DMS153 treated with DMSO at 0.1 percent for 48 hours (cell line): ENCODE results near the gene RASAL1.

Experiments
- DNase-seq: peaks from one replicate; lab custom pipeline; 2025; ENCODE audit not compliant: unreplicated experiment; lab: John Stamatoyannopoulos, UW

RASAL1 gene

DNA sequence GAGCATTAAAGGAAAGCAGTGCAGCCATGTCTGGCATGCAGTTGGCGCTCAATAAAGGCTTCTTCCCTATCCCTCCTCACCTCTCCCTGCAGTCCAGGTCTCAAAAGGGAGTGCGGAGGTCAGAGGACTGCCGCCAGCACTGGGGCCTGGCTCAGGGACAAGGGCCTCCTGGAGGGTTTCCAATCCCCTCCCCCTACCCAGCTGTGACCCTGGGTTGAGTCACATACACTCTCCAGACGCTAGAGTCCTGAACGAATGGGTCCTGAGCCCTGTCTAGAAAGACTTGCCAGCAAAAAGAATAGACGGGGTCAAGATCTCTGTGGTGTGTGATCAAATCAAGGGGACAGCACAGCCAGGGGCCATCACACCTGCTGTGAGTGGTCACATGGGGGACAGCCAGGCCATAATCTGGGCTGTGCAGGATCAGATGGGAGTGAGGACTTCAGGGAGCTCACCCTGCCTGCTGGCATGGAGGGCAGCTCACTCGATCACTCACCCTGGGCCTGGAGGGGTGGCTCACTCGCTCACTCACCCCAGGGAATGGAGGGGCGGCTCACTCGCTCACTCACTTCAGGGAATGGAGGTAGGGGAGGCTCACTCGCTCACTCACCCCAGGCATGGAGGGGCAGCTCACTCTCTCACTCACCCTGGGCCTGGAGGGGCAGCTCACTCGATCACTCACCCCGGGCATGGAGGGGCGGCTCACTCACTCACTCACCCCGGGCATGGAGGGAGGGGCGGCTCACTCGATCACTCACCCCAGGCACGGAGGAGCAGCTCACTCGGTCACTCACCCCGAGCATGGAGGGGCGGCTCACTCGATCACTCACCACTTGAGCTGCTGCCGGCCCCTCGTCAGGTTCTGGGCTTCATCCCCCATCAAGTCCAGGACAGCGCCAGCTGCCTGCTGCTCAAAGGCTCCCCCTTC, 26.8 kb upstream of the RASAL1 start:
- DNase-seq, result no peak

DNA sequence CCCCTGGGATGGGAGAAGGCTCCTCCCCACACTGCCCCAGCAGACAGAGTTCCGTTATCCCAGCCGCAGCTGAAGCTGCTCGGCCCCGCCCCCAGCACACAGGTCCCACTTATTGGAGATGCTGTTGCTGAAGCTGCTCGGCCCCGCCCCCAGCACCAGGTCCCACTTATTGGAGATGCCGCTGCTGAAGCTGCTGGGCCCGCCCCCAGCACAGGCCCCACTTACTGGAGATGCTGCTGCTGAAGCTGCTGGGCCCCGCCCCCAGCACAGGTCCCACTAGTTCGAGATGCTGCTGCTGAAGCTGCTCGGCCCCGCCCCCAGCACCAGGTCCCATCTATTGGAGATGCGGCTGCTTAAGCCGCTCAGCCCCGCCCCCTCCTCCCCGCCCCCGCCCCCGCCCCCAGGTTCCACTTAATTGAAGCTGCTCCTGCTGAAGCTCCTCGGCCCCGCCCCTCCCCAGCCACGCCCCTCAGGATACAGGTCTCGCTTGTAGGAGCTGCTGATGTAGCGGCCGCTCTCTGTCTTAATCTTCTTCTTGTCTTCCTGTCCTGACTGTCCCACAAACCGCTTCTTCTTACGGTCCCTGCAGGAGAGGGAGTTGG, 26.0 kb upstream of the RASAL1 start:
- peak; percentile 85 for DNase-seq

DNA sequence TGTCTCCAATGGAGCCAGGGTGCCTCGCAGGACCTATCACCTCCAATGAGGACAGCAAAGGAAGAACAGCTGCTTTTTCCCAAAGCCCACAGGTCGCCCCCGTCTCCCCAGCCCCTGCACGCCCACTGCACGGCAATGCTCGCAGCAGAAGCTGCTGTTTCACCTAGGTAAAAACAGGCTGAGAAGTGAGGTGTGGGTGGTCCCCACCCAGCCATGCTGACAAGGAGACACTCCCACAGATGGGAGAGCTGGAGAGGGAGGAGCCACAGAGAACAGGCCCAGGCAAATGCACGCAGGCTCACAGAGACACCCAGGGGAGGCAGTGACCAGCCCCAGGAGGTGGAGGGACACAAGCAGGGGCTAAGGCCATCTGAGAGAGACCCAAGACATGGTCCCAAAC, 24.4 kb upstream of the RASAL1 start:
- no peak for DNase-seq

DNA sequence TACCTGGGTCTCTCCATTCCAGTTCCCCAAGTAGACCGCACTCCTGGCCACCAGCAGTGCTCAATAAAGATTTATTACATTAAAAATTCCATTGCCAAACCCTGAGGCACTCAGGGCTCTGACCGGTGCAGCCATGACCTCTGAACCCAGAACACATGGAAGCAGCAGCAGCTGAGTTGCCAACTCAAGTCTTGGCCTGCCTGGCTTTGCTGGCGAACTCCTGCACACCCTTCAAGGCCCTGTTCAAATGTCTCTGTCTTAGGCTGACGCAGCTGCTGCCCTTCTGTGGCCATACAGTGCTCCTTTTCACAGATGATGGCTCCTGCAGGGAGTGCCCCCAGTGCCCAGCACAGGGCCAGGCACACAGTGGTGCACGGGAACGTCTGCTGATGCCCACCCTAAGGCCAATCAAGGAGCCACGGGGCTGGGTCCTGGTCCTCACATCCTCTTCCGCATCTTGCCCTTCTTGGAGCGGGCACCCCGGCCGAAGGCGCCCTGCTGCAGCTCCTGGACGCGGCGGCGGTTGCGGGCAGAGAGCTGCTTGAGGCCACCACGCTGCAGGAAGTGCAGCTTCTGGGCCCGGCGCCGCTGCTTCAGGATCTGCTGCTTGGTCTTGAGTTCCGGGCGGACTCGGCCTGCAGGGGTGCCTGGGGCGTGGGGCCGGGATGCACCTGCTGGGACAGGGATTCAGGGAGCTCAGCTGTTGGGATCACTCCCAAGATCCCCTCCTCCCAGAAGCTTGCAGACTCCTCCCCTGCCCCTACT, 23.1 kb upstream of the RASAL1 start:
- no peak for DNase-seq

DNA sequence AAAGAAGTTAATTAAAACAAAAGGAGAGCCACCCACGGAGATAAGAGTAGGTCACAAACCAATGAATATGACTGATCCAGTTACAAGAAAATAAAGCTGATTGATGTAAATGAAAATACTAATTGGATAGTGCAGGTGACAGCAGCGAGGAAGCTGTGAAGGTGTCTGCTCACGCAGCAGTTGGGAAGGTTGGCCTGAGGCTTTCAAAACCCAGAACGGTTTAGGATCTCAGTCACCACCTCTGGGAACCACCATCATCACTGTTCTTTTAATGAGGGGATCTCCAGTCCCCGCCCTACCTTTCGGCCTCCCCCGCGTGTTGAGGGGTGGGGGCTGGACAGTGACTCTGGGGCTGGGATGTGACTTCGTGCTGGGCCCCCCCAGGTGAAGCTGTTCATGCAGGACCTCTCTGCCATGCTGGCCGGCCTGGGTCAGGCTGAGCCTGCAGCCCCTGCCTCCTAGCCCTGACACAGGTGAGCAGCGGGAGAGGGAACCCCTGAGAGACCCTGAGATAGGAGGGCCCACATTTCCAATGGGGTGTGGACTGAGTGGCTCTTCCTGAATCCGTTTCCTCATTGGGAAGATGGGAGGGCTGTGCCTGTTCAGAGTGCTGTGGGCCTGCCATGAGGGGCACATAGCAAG, 21.8 kb upstream of the RASAL1 start:
- no peak for DNase-seq

DNA sequence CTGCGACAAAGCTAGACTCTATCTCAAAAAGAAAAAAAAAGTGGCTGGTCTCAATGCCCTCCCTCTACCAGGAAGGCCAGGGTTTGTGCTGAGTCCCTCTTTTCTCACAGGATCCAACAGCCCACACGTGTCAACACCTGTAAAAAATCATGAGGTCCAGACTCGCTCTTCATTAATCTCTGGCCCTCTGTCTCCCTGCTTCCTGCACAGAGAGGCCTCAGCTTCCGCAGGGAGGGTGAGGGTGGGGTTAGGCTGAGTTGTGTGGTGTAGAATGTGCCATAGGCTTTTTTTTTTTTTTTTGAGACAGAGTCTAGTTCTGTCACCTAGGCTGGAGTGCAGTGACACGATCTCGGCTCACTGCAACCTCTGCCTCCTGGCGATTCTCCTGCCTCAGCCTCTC, 20.1 kb upstream of the RASAL1 start:
- no peak for DNase-seq

DNA sequence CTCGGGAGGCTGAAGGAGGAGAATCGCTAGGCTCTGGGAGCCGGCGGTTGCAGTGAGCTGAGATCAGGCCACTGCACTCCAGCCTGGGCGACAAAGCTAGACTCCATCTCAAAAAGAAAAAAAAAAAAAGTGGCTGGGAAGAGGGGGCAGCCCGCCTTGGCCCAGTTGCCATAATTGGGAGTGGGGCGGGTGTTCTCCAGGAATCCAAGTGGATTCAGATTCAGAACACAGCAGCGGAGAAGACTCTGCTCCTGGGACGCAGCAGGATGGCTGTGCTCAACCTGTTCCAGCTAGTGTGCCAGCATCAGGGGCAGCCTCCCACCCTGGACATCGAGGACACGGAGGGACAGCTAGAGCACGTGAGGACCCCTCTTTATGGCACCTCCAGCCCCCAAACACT, 19.5 kb upstream of the RASAL1 start:
- no peak for DNase-seq

DNA sequence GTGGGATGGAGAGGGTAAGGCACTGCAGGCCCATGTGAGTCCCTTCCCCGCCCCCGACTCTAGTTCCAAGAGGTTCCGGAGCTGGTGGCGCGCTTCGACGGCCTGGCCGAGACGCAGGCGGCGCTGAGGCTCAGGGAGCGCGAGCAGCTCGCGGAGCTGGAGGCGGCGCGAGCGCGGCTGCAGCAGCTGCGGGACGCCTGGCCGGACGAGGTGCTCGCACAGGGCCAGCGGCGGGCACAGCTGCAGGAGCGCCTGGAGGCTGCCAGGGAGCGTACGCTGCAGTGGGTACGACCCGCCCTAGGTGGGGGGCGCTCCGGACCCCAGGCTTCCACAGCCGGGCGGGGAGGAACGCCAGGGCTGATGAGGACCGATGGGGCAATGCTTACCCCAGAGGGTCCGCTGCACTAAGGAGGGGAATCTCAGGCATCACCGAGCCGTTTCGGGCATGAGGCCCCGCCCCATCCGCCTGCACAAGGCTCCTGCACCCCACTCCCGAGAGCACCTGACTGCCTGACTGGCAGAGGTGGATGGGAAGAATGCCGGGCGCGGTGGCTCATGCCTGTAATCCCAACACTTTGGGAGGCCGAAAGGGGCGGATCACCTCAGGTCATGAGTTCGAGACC, 18.9 kb upstream of the RASAL1 start:
- peak; percentile 36 for DNase-seq

DNA sequence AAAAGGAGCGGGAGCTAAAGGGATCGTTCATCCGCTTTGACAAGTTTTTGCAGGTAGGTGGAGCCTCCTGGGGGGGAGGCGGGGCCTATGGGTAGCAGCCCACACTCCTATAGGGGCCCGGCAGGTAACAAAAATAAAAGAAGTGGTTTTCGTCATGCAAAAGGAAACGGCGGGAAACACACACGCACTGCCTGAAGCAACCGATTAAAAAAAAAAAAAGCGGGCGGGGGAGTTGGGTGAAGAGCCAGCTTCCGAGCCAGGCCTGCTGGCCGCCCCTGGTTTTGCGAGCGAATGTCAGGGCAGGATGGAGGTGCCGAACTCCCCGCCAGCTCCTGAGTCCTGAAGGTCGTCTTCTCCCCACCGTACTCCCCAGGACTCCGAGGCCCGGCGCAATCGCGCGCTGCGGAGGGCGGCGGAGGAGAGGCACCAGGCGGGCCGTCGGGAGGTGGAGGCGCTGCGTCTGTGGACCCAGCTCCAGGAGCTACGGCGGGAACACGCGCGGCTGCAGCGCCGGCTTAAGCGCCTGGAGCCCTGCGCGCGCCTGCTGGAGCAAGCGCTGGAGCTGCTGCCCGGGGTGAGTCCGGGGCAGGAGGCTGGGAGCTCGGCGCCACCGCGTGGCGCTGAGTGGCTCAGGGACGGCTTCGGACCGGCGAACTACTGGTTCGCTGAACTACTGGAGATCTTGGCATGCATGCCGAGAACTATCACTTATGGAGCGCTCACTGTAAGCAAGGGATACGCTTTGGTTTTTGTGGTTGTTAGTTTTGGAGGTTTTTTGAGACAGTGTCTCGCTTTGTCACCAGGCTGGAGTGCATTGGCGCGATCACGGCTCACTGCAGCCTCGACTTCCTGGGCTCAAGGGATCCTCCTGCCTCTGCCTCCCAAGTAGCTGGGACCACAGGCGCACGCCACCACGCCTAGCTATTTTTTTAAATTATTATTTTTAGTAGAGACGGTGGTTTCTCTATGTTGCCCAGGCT, 17.6 kb upstream of the RASAL1 start:
- peak; percentile 80 for DNase-seq

DNA sequence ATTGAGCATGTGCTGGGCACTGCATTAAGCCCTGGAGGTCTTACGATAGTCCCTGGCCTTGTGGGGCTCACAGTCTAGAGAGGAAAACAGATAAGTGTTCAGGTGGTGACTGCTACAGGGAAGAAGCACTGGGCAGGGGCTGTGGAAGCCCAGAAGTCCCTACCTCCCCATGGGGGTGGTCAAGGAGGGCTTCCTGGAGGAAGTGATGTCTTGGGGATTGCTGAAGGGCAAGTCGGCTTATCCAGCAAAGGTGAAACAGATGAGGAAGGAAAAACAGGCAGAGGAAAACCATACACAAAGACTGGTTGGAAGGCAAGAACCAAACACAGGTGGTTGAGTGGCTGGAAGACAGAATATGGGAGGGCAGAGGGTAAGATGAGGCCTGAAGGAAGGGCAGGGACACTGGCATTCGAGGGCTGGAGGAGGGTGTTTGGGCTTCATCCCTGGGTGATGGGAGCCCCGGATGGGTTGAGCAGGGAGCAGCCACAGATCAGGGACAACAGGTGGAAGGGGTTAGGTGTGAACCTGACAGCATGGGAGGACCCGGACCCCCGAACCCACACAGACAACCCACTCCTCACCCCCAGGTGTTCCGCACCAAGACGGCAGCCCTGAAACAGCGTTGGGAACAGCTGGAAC, 16.8 kb upstream of the RASAL1 start:
- DNase-seq, result no peak

DNA sequence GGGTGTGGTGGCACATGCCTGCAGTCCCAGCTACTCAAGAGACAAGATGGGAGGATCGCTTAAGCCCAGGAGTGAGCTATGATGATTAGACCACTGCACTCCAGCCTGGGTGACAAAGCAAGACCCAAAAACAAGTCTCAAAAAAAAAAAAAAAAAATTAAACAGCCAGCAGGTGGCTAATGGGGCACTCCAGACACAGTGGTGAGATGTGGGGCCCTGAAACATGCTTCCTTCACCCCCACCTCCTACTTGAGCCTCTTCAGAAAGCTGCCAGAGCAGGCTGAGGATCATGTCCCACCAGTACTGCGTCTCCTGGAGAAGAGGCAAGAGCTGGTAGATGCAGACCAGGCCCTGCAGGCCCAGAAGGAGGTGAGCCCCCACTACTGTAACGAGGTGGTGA, 16.1 kb upstream of the RASAL1 start:
- DNase-seq, result no peak

DNA sequence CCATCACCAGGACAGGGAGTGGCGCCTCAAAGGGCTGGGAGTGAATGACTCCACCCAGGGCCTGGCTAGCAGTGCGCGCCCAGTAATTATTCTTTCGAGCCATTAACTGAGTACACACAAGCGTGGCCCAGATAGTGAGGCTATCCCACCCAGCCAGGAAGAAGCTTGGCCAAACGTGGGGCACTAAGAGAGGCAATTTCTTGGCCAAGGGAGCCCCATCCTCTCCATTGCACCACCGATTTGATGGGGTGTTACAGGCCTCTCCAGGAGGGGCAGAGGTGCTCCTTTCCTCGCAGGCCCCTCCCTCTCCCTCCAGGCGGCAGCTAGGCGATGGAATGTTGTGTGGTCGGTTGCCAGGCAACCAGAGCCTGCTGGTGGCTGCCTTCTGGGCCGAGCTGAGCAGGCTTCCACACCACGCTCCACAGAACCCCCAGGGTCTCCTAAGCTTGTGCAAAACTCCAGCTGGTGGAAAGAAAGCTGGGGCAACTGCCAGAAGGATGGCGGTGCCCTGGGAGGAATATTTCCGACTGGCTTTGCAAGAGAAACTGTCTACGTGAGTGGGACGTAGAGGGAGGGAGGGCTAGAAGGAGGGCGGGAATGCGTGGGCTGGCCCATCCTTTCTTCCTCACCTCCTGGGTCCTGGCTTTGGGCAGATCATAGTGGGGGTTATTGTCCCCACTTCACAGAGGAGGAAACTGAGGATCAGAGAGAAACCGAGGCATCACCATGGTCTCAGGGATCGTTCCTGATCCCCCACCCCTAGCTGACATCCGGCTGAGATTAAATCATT, 14.0 kb upstream of the RASAL1 start, which contains the start of gene CFAP73:
Gene CFAP73, plus strand, starts transcription at position 364 of the 790 bp plus-strand sequence. Its CDS starts 134 bp downstream, at position 498.
- DNase-seq, result peak; percentile 78

DNA sequence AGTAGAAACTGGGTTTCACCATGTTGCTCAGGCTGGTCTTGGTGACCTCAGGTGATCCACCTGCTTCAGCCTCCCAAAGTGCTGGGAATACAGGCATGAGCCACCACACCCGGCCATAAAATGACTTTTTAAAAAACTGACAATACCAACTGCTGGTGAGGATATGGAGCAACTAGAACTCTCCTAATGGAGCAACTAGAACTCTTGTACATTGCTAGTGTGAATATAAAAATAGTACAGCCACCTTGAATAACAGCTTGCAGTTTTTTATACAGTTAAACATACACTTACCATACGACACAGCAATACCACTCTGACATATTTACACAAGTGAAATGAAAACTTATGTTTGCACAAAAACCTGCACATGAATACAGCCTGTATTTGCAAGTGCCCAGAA, 11.4 kb upstream of the RASAL1 start:
- peak; percentile 58 for DNase-seq

DNA sequence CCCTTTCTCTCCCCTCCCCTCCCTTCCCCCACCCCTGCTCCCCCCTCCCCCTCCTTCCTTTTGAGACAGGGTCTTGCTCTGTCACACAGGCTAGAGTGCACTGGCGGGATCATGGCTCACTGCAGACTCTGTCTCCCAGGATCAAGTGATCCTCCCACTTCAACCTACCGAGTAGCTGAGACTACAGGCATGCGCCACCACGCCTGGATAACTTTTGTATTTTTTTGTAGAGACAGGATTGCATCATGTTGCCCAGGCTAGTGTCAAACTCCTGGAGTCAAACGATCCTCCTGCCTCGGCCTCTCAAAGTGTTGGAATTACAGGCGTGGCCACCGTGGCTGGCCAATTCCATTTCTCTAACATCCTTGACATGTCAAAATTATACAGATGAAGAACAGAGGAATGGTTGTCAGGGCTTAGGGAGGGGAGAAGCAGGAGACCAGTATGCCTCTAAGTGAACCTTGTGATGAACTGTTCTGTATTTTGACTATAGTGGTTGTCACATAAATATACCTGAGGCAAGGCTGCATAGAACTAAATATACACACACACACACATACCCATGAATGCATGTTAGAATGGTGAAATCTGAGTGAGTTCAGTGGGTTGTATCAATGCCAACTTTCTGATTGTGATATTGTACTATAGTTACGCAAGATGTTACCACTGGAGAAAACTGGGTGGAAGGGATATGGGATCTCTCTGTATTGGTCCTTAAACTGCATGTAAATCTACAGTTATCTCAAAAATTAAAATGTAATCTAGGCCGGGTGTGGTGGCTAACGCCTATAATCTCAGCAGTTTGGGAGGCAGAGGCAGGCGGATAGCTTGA, 10.4 kb upstream of the RASAL1 start:
- no peak for DNase-seq

DNA sequence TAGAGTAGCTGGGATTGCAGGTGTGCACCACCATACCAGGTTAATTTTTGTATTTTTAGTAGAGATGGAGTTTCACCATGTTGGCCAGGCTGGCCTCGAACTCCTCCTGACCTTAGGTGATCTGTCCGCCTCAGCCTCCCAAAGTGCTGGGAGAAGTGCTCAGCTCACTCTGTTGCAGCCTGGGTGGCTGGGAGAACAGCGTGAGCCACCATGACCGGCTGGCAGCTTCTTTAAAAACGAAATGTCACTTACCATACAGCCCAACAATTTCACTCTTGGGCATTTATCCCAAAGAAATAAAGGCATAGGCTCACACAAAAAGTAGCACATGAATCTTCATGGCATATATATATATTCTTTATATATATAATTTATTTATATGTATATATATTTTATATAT, 9.2 kb upstream of the RASAL1 start:
- no peak for DNase-seq

DNA sequence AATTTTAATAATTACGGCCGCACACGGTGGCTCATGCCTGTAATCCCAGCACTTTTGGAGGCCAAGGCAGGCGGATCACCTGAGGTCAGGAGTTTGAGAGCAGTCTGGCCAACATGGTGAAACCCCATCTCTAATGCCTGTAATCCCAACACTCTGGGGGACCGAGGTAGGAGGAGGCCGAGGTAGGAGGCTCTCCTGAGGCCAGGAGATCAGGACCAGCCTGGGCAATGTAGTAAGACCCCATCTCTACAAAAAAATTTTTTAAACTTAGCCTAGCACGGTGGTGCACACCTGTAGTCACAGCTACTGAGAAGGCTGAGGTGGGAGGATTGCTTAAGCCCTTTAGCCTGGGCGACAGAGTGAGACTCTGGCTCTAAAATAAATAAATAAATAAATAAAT, 8.4 kb upstream of the RASAL1 start:
- DNase-seq, result no peak

DNA sequence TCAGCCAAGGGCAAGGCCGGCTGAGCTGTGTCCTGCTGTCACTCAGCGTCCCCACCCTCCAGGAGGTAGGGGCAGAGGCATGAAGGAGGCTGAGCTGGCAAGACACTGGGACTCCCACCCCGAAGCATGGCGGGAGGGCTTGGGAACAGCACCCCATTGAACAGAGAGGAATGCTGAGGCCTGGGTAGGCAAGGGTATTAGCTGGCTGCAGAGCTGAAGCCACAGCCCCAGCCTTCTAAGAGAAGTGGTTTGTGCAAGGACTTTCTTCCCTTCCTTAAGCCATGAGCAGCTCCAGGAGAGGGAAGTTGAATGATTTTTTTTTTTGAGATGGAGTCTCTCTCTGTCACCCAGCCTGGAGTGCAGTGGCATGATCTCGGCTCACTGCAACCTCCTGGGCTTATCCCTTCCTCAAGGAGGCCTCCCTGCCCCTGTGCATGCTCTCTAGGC, 7.3 kb upstream of the RASAL1 start:
- DNase-seq, result no peak
